ENCODE results near the gene CARD9.
A peak's percentile ranks its signal among the peaks of the same experiment; 100 is the strongest.

The CARD9 gene

DNA sequence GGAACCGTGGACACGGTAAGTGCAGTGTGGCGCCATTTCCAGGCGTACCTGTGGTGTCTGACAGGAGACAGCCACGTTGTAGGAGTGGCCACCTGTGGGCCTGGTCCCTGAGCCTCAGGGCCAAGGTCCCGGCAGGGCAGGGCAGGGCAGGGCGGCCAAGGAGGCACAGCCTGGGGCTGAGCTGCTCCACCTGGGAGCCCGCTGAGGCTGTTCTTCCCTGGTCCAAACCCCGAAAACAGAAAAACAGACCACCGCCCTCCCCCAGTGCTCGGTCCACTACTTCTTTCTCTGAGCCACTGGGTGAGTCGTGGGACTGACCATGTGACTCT is 45.6 kb upstream of the CARD9 start:
- Histone ChIP-seq H4K8ac (ENCODE audit: low read depth, low read length) (no peak overlapping the region), H3K23ac (ENCODE audit: low read depth, low read length, poor library complexity) (no peak overlapping the region), H3K36me3 (replicated peaks in 1 of 2; ENCODE audit: control insufficient read depth in 2 of 2, insufficient read depth in 2 of 2, low read length in 2 of 2) (peaks cover 67 to 95% of the 10 kb centered on the region in 2 donors), H3K4me1 (ENCODE audit: control insufficient read depth in 2 of 2, insufficient read depth in 1 of 2, low read depth in 1 of 2, low read length in 2 of 2) (no peaks in the 10 kb centered on the region), H2AFZ (ENCODE audit: low read length) (no peak overlapping the region), H4K91ac (ENCODE audit: low read depth, low read length, poor library complexity) (no peak overlapping the region), H3K9me3 (replicated peaks in 1 of 2; ENCODE audit: control insufficient read depth in 2 of 2, insufficient read depth in 1 of 2, low read depth in 1 of 2, low read length in 2 of 2) (no peaks in the 10 kb centered on the region), H3K4ac (ENCODE audit: low read length) (no peak overlapping the region), H3K9ac (ENCODE audit: low read depth, low read length, poor library complexity) (no peak overlapping the region), H2AK5ac (ENCODE audit: low read depth, low read length) (no peak overlapping the region), H3K27ac (replicated peaks; ENCODE audit: low read length) (no peak overlapping the region), H3K4me2 (ENCODE audit: insufficient read depth, low read length, poor library complexity, severe bottlenecking) (no peak overlapping the region), H2BK120ac (ENCODE audit: low read depth, low read length) (no peak overlapping the region), H3K27me3 (ENCODE audit: control insufficient read depth in 3 of 3, insufficient read depth in 3 of 3, low read depth in 1 of 3, low read length in 3 of 3) (no peaks in the 10 kb centered on the region), H3K79me1 (ENCODE audit: low read depth, low read length) (peaks cover 6% of the 10 kb centered on the region), H3K14ac (ENCODE audit: low read length) (no peak overlapping the region), H2BK12ac (ENCODE audit: low read length) (no peak overlapping the region), H3K18ac (ENCODE audit: low read length) (no peak overlapping the region), H2BK5ac (ENCODE audit: low read length) (peak overlapping the region; percentile 66), H3K4me3 (ENCODE audit: low read length in 2 of 2) (peak overlapping the region in 1 of 2 donors; percentile 8), H2BK15ac (ENCODE audit: low read length) (no peak overlapping the region)
- no CpG with 5 or more reads among the region's 12 CpGs for WGBS, 2 donors (ENCODE audit: extremely low coverage in 2 of 2, insufficient read length in 2 of 2, insufficient replicate concordance in 1 of 2)
- no peak for DNase-seq (ENCODE audit: low spot score)

DNA sequence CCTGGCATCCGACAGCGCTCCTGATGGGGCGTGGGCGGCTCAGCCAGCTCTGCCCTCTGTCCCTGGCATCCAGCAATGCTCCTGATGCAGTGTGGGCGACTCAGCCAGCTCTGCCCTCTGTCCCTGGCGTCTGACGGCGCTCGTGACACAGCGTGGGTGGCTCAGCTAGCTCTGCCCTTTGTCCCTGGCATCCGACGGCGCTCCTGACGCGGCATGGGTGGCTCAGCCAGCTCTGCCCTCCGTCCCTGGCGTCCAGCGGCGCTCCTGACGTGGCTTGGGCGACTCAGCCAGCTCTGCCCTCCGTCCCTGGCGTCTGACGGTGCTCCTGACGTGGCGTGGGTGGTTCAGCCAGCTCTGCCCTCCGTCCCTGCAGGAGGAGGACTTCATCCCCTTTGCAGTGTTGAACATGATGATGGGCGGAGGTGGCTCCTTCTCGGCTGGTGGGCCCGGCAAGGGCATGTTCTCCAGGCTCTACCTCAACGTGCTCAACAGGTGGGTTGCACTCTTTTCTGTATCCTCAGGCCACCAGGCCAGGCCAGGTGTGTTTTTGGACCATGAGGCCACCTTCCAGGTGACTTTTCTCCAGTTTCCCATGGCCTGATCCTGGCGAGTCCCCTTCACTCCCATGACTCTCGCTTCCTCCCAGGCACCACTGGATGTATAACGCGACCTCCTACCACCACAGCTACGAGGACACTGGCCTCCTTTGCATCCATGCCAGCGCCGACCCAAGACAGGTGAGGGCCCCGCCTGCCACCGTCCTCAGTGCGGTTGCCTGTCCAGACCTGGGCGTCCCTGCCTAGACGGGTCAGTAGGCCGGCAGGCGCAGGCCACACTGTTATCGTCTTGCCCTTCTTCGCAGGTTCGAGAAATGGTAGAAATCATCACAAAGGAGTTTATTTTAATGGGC is 45.0 kb upstream of the CARD9 start:
- H4K8ac ChIP-seq (ENCODE audit: low read depth, low read length): no peak overlapping the region
- peaks cover 6% of the 10 kb centered on the region for H3K79me1 ChIP-seq (ENCODE audit: low read depth, low read length)
- H2BK120ac ChIP-seq (ENCODE audit: low read depth, low read length): no peak overlapping the region
- H3K27ac ChIP-seq (replicated peaks; ENCODE audit: low read length): no peak overlapping the region
- H3K14ac ChIP-seq (ENCODE audit: low read length): no peak overlapping the region
- H3K4me2 ChIP-seq (ENCODE audit: insufficient read depth, low read length, poor library complexity, severe bottlenecking): no peak overlapping the region
- peak overlapping the region; percentile 91 for H3K23ac ChIP-seq (ENCODE audit: low read depth, low read length, poor library complexity)
- no peak overlapping the region for H2BK15ac ChIP-seq (ENCODE audit: low read length)
- H3K9me3 ChIP-seq (replicated peaks in 1 of 2; ENCODE audit: control insufficient read depth in 2 of 2, insufficient read depth in 1 of 2, low read depth in 1 of 2, low read length in 2 of 2): no peaks in the 10 kb centered on the region
- peaks cover 66 to 96% of the 10 kb centered on the region in 2 donors for H3K36me3 ChIP-seq (replicated peaks in 1 of 2; ENCODE audit: control insufficient read depth in 2 of 2, insufficient read depth in 2 of 2, low read length in 2 of 2)
- H2BK12ac ChIP-seq (ENCODE audit: low read length): no peak overlapping the region
- H3K18ac ChIP-seq (ENCODE audit: low read length): no peak overlapping the region
- WGBS, 2 donors (ENCODE audit: extremely low coverage in 2 of 2, insufficient read length in 2 of 2, insufficient replicate concordance in 1 of 2): no CpG with 5 or more reads among the region's 48 CpGs
- H3K27me3 ChIP-seq (ENCODE audit: control insufficient read depth in 3 of 3, insufficient read depth in 3 of 3, low read depth in 1 of 3, low read length in 3 of 3): no peaks in the 10 kb centered on the region
- H3K4ac ChIP-seq (ENCODE audit: low read length): no peak overlapping the region
- H2BK5ac ChIP-seq (ENCODE audit: low read length): peak overlapping the region; percentile 66
- H3K4me3 ChIP-seq (ENCODE audit: low read length in 2 of 2): peak overlapping the region in 1 of 2 donors; percentile 27
- H2AFZ ChIP-seq (ENCODE audit: low read length): no peak overlapping the region
- H3K4me1 ChIP-seq (ENCODE audit: control insufficient read depth in 2 of 2, insufficient read depth in 1 of 2, low read depth in 1 of 2, low read length in 2 of 2): no peaks in the 10 kb centered on the region
- no peak overlapping the region for H2AK5ac ChIP-seq (ENCODE audit: low read depth, low read length)
- H4K91ac ChIP-seq (ENCODE audit: low read depth, low read length, poor library complexity): no peak overlapping the region
- DNase-seq (ENCODE audit: low spot score): no peak
- peak overlapping the region; percentile 72 for H3K9ac ChIP-seq (ENCODE audit: low read depth, low read length, poor library complexity)

DNA sequence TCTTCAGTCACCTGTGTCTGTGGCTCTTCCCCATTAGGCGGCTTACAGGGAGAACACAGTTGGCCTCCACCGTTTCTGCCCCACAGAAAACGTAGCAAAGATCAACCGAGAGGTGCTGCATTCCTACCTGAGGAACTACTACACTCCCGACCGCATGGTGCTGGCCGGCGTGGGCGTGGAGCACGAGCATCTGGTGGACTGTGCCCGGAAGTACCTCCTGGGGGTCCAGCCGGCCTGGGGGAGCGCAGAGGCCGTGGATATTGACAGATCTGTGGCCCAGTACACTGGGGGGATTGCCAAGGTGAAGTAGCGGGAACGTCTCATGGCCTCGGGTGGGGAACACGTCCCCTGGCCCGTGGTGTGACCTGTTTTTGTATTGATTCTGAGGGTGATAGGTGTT is 43.4 kb upstream of the CARD9 start:
- Histone ChIP-seq H3K9me3 (replicated peaks in 1 of 2; ENCODE audit: control insufficient read depth in 2 of 2, insufficient read depth in 1 of 2, low read depth in 1 of 2, low read length in 2 of 2) (peaks cover 0 to 3% of the 10 kb centered on the region in 2 donors), H3K14ac (ENCODE audit: low read length) (no peak overlapping the region), H3K27ac (replicated peaks; ENCODE audit: low read length) (no peak overlapping the region), H3K23ac (ENCODE audit: low read depth, low read length, poor library complexity) (no peak overlapping the region), H2AK5ac (ENCODE audit: low read depth, low read length) (no peak overlapping the region), H3K18ac (ENCODE audit: low read length) (no peak overlapping the region), H3K79me1 (ENCODE audit: low read depth, low read length) (peaks cover 7% of the 10 kb centered on the region), H3K36me3 (replicated peaks in 1 of 2; ENCODE audit: control insufficient read depth in 2 of 2, insufficient read depth in 2 of 2, low read length in 2 of 2) (peaks cover 58 to 96% of the 10 kb centered on the region in 2 donors), H4K8ac (ENCODE audit: low read depth, low read length) (no peak overlapping the region), H3K27me3 (ENCODE audit: control insufficient read depth in 3 of 3, insufficient read depth in 3 of 3, low read depth in 1 of 3, low read length in 3 of 3) (no peaks in the 10 kb centered on the region), H3K4ac (ENCODE audit: low read length) (no peak overlapping the region), H2BK12ac (ENCODE audit: low read length) (no peak overlapping the region), H3K9ac (ENCODE audit: low read depth, low read length, poor library complexity) (no peak overlapping the region), H3K4me2 (ENCODE audit: insufficient read depth, low read length, poor library complexity, severe bottlenecking) (no peak overlapping the region), H2BK5ac (ENCODE audit: low read length) (no peak overlapping the region), H2BK15ac (ENCODE audit: low read length) (no peak overlapping the region), H3K4me1 (ENCODE audit: control insufficient read depth in 2 of 2, insufficient read depth in 1 of 2, low read depth in 1 of 2, low read length in 2 of 2) (no peaks in the 10 kb centered on the region), H3K4me3 (ENCODE audit: low read length in 2 of 2) (no peak overlapping the region), H4K91ac (ENCODE audit: low read depth, low read length, poor library complexity) (no peak overlapping the region), H2AFZ (ENCODE audit: low read length) (no peak overlapping the region), H2BK120ac (ENCODE audit: low read depth, low read length) (no peak overlapping the region)
- DNase-seq (ENCODE audit: low spot score): no peak
- WGBS, 2 donors (ENCODE audit: extremely low coverage in 2 of 2, insufficient read length in 2 of 2, insufficient replicate concordance in 1 of 2): no CpG with 5 or more reads among the region's 19 CpGs

- no peak overlapping the region for H2AK5ac ChIP-seq (ENCODE audit: low read depth, low read length)
- H2BK120ac ChIP-seq (ENCODE audit: low read depth, low read length): no peak overlapping the region
- no peak overlapping the region for H3K9ac ChIP-seq (ENCODE audit: low read depth, low read length, poor library complexity)
- no peak overlapping the region for H3K4ac ChIP-seq (ENCODE audit: low read length)
- H3K4me2 ChIP-seq (ENCODE audit: insufficient read depth, low read length, poor library complexity, severe bottlenecking): no peak overlapping the region
- no peak overlapping the region for H2AFZ ChIP-seq (ENCODE audit: low read length)
- peaks cover 0 to 3% of the 10 kb centered on the region in 2 donors for H3K9me3 ChIP-seq (replicated peaks in 1 of 2; ENCODE audit: control insufficient read depth in 2 of 2, insufficient read depth in 1 of 2, low read depth in 1 of 2, low read length in 2 of 2)
- no peak overlapping the region for H4K91ac ChIP-seq (ENCODE audit: low read depth, low read length, poor library complexity)
- peak overlapping the region; percentile 27 for H2BK5ac ChIP-seq (ENCODE audit: low read length)
- no peak overlapping the region for H2BK12ac ChIP-seq (ENCODE audit: low read length)
- H3K14ac ChIP-seq (ENCODE audit: low read length): no peak overlapping the region
- H3K4me1 ChIP-seq (ENCODE audit: control insufficient read depth in 2 of 2, insufficient read depth in 1 of 2, low read depth in 1 of 2, low read length in 2 of 2): peaks cover 3 to 4% of the 10 kb centered on the region in 2 donors
- no peak overlapping the region for H3K27ac ChIP-seq (replicated peaks; ENCODE audit: low read length)
- H3K36me3 ChIP-seq (replicated peaks in 1 of 2; ENCODE audit: control insufficient read depth in 2 of 2, insufficient read depth in 2 of 2, low read length in 2 of 2): peaks cover 55 to 96% of the 10 kb centered on the region in 2 donors
- no peak overlapping the region for H2BK15ac ChIP-seq (ENCODE audit: low read length)
- WGBS, 2 donors (ENCODE audit: extremely low coverage in 2 of 2, insufficient read length in 2 of 2, insufficient replicate concordance in 1 of 2): no CpG with 5 or more reads among the region's 8 CpGs
- no peak overlapping the region for H3K4me3 ChIP-seq (ENCODE audit: low read length in 2 of 2)
- no peak overlapping the region for H4K8ac ChIP-seq (ENCODE audit: low read depth, low read length)
- no peak overlapping the region for H3K23ac ChIP-seq (ENCODE audit: low read depth, low read length, poor library complexity)
- no peak overlapping the region for H3K18ac ChIP-seq (ENCODE audit: low read length)
- DNase-seq (ENCODE audit: low spot score): no peak
- no peaks in the 10 kb centered on the region for H3K27me3 ChIP-seq (ENCODE audit: control insufficient read depth in 3 of 3, insufficient read depth in 3 of 3, low read depth in 1 of 3, low read length in 3 of 3)
- peaks cover 11% of the 10 kb centered on the region for H3K79me1 ChIP-seq (ENCODE audit: low read depth, low read length)
Measured at GRCh38 chr9:136416427-136416826, 43.0 kb upstream of the CARD9 start.
